H9 (cell line): ENCODE results near the gene CHMP2A. TPM values are rescaled to one million over a fixed set of nuclear protein-coding genes. Genes with fewer than 3 reads are reported as not detected.

Source experiments
- DNase-seq: peaks from one replicate; pipeline ENCODE4 v3.0.0-alpha.2; 2017
- H2AFZ ChIP-seq: one replicate; pipeline ENCODE4 v1.6.1; 2013; ENCODE audit warnings: mild to moderate bottlenecking, low read length, control low read depth, moderate library complexity
- H2AK5ac ChIP-seq: 2 replicates; pipeline ENCODE4 v1.6.1; 2013; ENCODE audit warnings: low read length, control low read depth, mixed read lengths; ENCODE audit not compliant: insufficient read length
- H2BK120ac ChIP-seq: one replicate; pipeline ENCODE4 v1.6.1; 2013; ENCODE audit warnings: low read depth, mild to moderate bottlenecking, low read length, control low read depth, inconsistent platforms; ENCODE audit not compliant: poor library complexity, severe bottlenecking
- H2BK12ac ChIP-seq: 2 replicates; pipeline ENCODE4 v1.6.1; 2013; ENCODE audit warnings: low read length, control low read depth, mixed read lengths, low read depth; ENCODE audit not compliant: insufficient read length
- H2BK15ac ChIP-seq: 2 replicates; pipeline ENCODE4 v1.6.1; 2013; ENCODE audit warnings: low read depth, low read length, control low read depth
- H2BK20ac ChIP-seq: one replicate; pipeline ENCODE4 v1.6.1; 2013; ENCODE audit warnings: low read depth, mild to moderate bottlenecking, low read length, control low read depth, inconsistent platforms; ENCODE audit not compliant: poor library complexity, severe bottlenecking
- H2BK5ac ChIP-seq: 2 replicates; pipeline ENCODE4 v1.6.1; 2013; ENCODE audit warnings: low read length, control low read depth, mixed read lengths; ENCODE audit not compliant: insufficient read length
- H3K14ac ChIP-seq: 2 replicates; pipeline ENCODE4 v1.6.1; 2013; ENCODE audit warnings: low read length, control low read depth; ENCODE audit not compliant: insufficient read depth
- H3K18ac ChIP-seq: 2 replicates; pipeline ENCODE4 v1.6.1; 2013; ENCODE audit warnings: low read depth, mild to moderate bottlenecking, mixed read lengths, low read length, control low read depth; ENCODE audit not compliant: insufficient read length
- H3K23ac ChIP-seq: 2 replicates; pipeline ENCODE4 v1.6.1; 2013; ENCODE audit warnings: low read length, control low read depth, mixed read lengths, low read depth; ENCODE audit not compliant: insufficient read length
- H3K23me2 ChIP-seq: 2 replicates; pipeline ENCODE4 v1.6.1; 2013; ENCODE audit warnings: low read depth, mild to moderate bottlenecking, mixed read lengths, low read length, control low read depth; ENCODE audit not compliant: insufficient read length, poor library complexity, severe bottlenecking
- H3K27ac ChIP-seq: 2 replicates; pipeline ENCODE4 v1.5.1; 2013; ENCODE audit warnings: low read length, control low read depth, mixed read lengths, low read depth; ENCODE audit not compliant: insufficient read length
- H3K27me3 ChIP-seq: 2 replicates; pipeline ENCODE4 v1.6.1; 2013; ENCODE audit warnings: low read length, control low read depth, inconsistent platforms; ENCODE audit not compliant: insufficient read depth
- H3K4ac ChIP-seq: 2 replicates; pipeline ENCODE4 v1.6.1; 2013; ENCODE audit warnings: low read depth, mild to moderate bottlenecking, control low read depth, inconsistent platforms, low read length, moderate library complexity
- H3K4me1 ChIP-seq: 2 replicates; pipeline ENCODE4 v1.6.1; 2013; ENCODE audit warnings: low read length, control low read depth, inconsistent platforms; ENCODE audit not compliant: insufficient read depth
- H3K4me2 ChIP-seq: 2 replicates; pipeline ENCODE4 v1.6.1; 2013; ENCODE audit warnings: low read length, control low read depth, mixed read lengths; ENCODE audit not compliant: insufficient read length, insufficient read depth
- H3K56ac ChIP-seq: 2 replicates; pipeline ENCODE4 v1.6.1; 2013; ENCODE audit warnings: low read depth, mild to moderate bottlenecking, mixed read lengths, low read length, control low read depth; ENCODE audit not compliant: insufficient read length
- H3K79me1 ChIP-seq: 2 replicates; pipeline ENCODE4 v1.6.1; 2013; ENCODE audit warnings: low read depth, mild to moderate bottlenecking, moderate library complexity, low read length, control low read depth, inconsistent platforms; ENCODE audit not compliant: insufficient read depth, poor library complexity, severe bottlenecking
- H3K79me2 ChIP-seq: 2 replicates; pipeline ENCODE4 v1.6.1; 2013; ENCODE audit warnings: low read length, control low read depth, inconsistent platforms; ENCODE audit not compliant: insufficient read depth
- H3K9ac ChIP-seq: 2 replicates; pipeline ENCODE4 v1.6.1; 2013; ENCODE audit warnings: low read length, control low read depth, mixed read lengths; ENCODE audit not compliant: insufficient read length; ENCODE audit errors: extremely low read depth
- H3K9me3 ChIP-seq: one replicate; pipeline ENCODE4 v1.6.1; 2013; ENCODE audit warnings: low read depth, low read length, inconsistent platforms; ENCODE audit not compliant: control insufficient read depth
- H3T11ph ChIP-seq: one replicate; pipeline ENCODE4 v1.6.1; 2013; ENCODE audit warnings: mild to moderate bottlenecking, low read length, control low read depth, inconsistent platforms
- H4K20me1 ChIP-seq: one replicate; pipeline ENCODE4 v1.6.1; 2013; ENCODE audit not compliant: control insufficient read depth, insufficient read length, insufficient read depth
- H4K5ac ChIP-seq: 2 replicates; pipeline ENCODE4 v1.6.1; 2013; ENCODE audit warnings: low read depth, mild to moderate bottlenecking, mixed read lengths, low read length, control low read depth; ENCODE audit not compliant: insufficient read length
- H4K8ac ChIP-seq: replicated peaks from 2 replicates; pipeline ENCODE4 v1.6.1; 2013; ENCODE audit warnings: low read length, control low read depth, mixed read lengths, low read depth; ENCODE audit not compliant: insufficient read length
- H4K91ac ChIP-seq: 2 replicates; pipeline ENCODE4 v1.6.1; 2013; ENCODE audit warnings: low read depth, mild to moderate bottlenecking, moderate library complexity, mixed read lengths, low read length, control low read depth; ENCODE audit not compliant: insufficient read length
- H3K27ac Mint-ChIP-seq, 3 experiments: 2 replicates in 2 of 3; 3 replicates in 1 of 3; pipeline ENCODE4 v1.8.0; 2020 to 2021; ENCODE audit warnings: mixed read lengths in 3 of 3, mild to moderate bottlenecking in 1 of 3, moderate library complexity in 1 of 3
- H3K27me3 Mint-ChIP-seq: 2 replicates; pipeline ENCODE4 v1.8.0; 2021; ENCODE audit warnings: low read depth, mild to moderate bottlenecking, moderate library complexity, mixed read lengths
- H3K36me3 Mint-ChIP-seq, 3 experiments: 2 replicates in 2 of 3; 3 replicates in 1 of 3; pipeline ENCODE4 v1.8.0; 2020 to 2021; ENCODE audit warnings: low read depth in 3 of 3, mixed read lengths in 3 of 3; ENCODE audit not compliant: insufficient read depth in 1 of 3
- H3K4me1 Mint-ChIP-seq, 2 experiments: 2 replicates each; pipeline ENCODE4 v1.8.0; 2020; ENCODE audit warnings: mixed read lengths in 2 of 2
- H3K4me3 Mint-ChIP-seq, 2 experiments: 2 replicates in 1 of 2; 3 replicates in 1 of 2; pipeline ENCODE4 v1.8.0; 2020 to 2021; ENCODE audit warnings: mild to moderate bottlenecking in 2 of 2, mixed read lengths in 2 of 2, moderate library complexity in 1 of 2
- H3K9me3 Mint-ChIP-seq, 2 experiments: 2 replicates in 1 of 2; 3 replicates in 1 of 2; pipeline ENCODE4 v1.8.0; 2020; ENCODE audit warnings: mild to moderate bottlenecking in 2 of 2, mixed read lengths in 2 of 2, moderate library complexity in 1 of 2
- CTCF ChIP-seq: fragments of 200-600 bp; sonication (generic); conservative IDR thresholded peaks from 3 replicates; pipeline ENCODE4 v1.8.0; 2021; ENCODE audit warnings: antibody characterized with exemption, mild to moderate bottlenecking
- WGBS: extraction: QIAGEN DNeasy Blood & Tissue Kit; methylation state at CpG from one replicate; pipeline ENCODE4 v1.1.7; 2013; ENCODE audit warnings: missing lambda C conversion rate, low lambda C conversion rate, mixed read lengths; ENCODE audit not compliant: insufficient read length; ENCODE audit errors: extremely low coverage; 5-methylcytosine and 5-hydroxymethylcytosine counted together
- total RNA-seq: library from RNA; stranded (reverse); gene quantifications from 2 replicates; pipeline ENCODE4 v1.2.1, GENCODE V29; 2021

CHMP2A gene
- total RNA-seq, 1 experiment from 2014 or later, result 109 TPM

GRCh38 chr19:58581227-58582141 lies 26.6 kb upstream of the CHMP2A start:
- peak overlapping the region in 1 of 2 experiments; percentile 8; a peak in 3 of 5 replicates for H3K4me3 Mint-ChIP-seq
- H3K27ac ChIP-seq, result no peak overlapping the region
- H3K4me2 ChIP-seq, result no peak overlapping the region
- H3K9ac ChIP-seq, result no peak overlapping the region
- no peaks in the 10 kb centered on the region for H3K79me2 ChIP-seq
- H3K4me1 Mint-ChIP-seq, result peaks cover 6 to 9% of the 10 kb centered on the region in 2 experiments
- no peak overlapping the region for H4K5ac ChIP-seq
- H3K27me3 ChIP-seq, result no peaks in the 10 kb centered on the region
- H3K27ac Mint-ChIP-seq, result peak overlapping the region; percentile 85 to 88 (median 87); a peak in 5 of 7 replicates
- no peak overlapping the region for H4K8ac ChIP-seq
- peaks cover 13 to 19% (median 14%) of the 10 kb centered on the region in 3 experiments for H3K36me3 Mint-ChIP-seq
- no peak overlapping the region for H2BK12ac ChIP-seq
- H3K56ac ChIP-seq, result no peak overlapping the region
- no peaks in the 10 kb centered on the region for H3K4me1 ChIP-seq
- WGBS, result no CpG with 5 or more reads among the region's 62 CpGs
- H2BK15ac ChIP-seq, result no peak overlapping the region
- no peak overlapping the region for H3K4ac ChIP-seq
- TF ChIP-seq CTCF, result peak; percentile 100
- no peak overlapping the region for H2BK5ac ChIP-seq
- H3K79me1 ChIP-seq, result no peaks in the 10 kb centered on the region
- no peak overlapping the region for H3T11ph ChIP-seq
- no peak overlapping the region for H3K18ac ChIP-seq
- no peak overlapping the region for H2AK5ac ChIP-seq
- H3K14ac ChIP-seq, result no peak overlapping the region
- H3K9me3 ChIP-seq, result no peaks in the 10 kb centered on the region
- no peaks in the 10 kb centered on the region for H3K23me2 ChIP-seq
- no peak overlapping the region for H2AFZ ChIP-seq
- H3K27me3 Mint-ChIP-seq, result no peaks in the 10 kb centered on the region
- H2BK120ac ChIP-seq, result no peak overlapping the region
- peak; percentile 96 for DNase-seq
- no peak overlapping the region for H3K23ac ChIP-seq
- H2BK20ac ChIP-seq, result no peak overlapping the region
- no peaks in the 10 kb centered on the region; a peak in 1 of 5 replicates for H3K9me3 Mint-ChIP-seq
- no peak overlapping the region for H4K91ac ChIP-seq
- H4K20me1 ChIP-seq, result no peaks in the 10 kb centered on the region
